ENCODE results near the gene PDE4D.

DNA sequence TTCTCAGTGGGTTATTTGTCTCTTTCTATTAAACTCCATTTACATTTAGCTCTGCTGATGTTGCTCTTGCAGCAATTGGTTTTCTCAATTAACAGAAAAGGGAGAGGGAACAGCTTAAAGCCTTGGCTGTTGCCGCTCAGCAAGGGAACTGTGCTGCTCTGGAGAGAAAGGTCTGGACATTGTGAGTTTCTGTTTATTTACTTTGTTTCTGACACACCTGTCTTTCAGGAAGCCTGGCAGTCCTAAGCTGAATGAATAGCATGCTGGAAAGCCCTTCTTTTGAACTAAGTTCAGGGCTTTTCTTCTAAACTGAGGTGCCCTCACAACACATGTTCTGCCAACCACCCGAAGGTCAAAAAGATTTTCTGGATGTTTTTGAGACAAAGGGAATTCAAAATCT lies 491.9 kb downstream of the PDE4D start:
- TF ChIP-seq, protein P1, sequence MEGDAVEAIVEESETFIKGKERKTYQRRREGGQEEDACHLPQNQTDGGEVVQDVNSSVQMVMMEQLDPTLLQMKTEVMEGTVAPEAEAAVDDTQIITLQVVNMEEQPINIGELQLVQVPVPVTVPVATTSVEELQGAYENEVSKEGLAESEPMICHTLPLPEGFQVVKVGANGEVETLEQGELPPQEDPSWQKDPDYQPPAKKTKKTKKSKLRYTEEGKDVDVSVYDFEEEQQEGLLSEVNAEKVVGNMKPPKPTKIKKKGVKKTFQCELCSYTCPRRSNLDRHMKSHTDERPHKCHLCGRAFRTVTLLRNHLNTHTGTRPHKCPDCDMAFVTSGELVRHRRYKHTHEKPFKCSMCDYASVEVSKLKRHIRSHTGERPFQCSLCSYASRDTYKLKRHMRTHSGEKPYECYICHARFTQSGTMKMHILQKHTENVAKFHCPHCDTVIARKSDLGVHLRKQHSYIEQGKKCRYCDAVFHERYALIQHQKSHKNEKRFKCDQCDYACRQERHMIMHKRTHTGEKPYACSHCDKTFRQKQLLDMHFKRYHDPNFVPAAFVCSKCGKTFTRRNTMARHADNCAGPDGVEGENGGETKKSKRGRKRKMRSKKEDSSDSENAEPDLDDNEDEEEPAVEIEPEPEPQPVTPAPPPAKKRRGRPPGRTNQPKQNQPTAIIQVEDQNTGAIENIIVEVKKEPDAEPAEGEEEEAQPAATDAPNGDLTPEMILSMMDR (IDR thresholded peaks at IDR 0.05), result no peak
- TF ChIP-seq ZFX (IDR thresholded peaks at IDR 0.05; ENCODE audit: borderline replicate concordance), result no peak

Data from 22Rv1 (cell line).